ENCODE data around the gene NOXA1. TPM values are rescaled to one million over a fixed set of nuclear protein-coding genes. Genes with fewer than 3 reads are reported as not detected.
"Not testable (repeated sequence)": the region's sequence is repeated elsewhere in the genome, so short reads cannot be mapped to it uniquely, and the experiment has no call there.

Gene NOXA1
- total RNA-seq, 4 donors from 2014 or later: 6.3 to 11.4 (median 10.1) TPM

GRCh38 chr9:137376386-137376785 is 46.8 kb upstream of the NOXA1 start:
- TF ChIP-seq POLR2A (IDR thresholded peaks at IDR 0.05) (no peak), CTCF (IDR thresholded peaks at IDR 0.05) (no peak), EP300 (IDR thresholded peaks at IDR 0.05) (no peak)
- Histone ChIP-seq H3K36me3 (peaks cover 0 to 50% (median 0%) of the 10 kb centered on the region in 3 donors), H3K27me3 (no peaks in the 10 kb centered on the region), H3K27ac (no peak overlapping the region), H3K9me3 (no peaks in the 10 kb centered on the region), H3K4me1 (no peaks in the 10 kb centered on the region), H3K4me3 (no peak overlapping the region)
- 93 to 96% methylated on average over 12 of the region's 12 CpGs for WGBS, 2 donors
- no peak for DNase-seq (ENCODE audit: low spot score in 2 of 2)

- peaks cover 0 to 44% (median 0%) of the 10 kb centered on the region in 3 donors for H3K36me3 ChIP-seq
- not testable (repeated sequence) for H3K4me1 ChIP-seq; H3K4me3 ChIP-seq; DNase-seq (ENCODE audit: low spot score in 2 of 2); H3K27ac ChIP-seq; H3K27me3 ChIP-seq; H3K9me3 ChIP-seq
- 89 to 92% methylated on average over 20 to 34 of the region's 37 CpGs for WGBS, 2 donors
These were observed 44.3 kb upstream of the NOXA1 start for GRCh38 chr9:137378688-137379410.

GRCh38 chr9:137379761-137380161 is 43.4 kb upstream of the NOXA1 start:
- H3K27me3 ChIP-seq: no peaks in the 10 kb centered on the region
- no peak for DNase-seq (ENCODE audit: low spot score in 2 of 2)
- peaks cover 0 to 38% (median 0%) of the 10 kb centered on the region in 3 donors for H3K36me3 ChIP-seq
- WGBS, 2 donors: 91 to 96% methylated on average over 12 of the region's 12 CpGs
- no peaks in the 10 kb centered on the region for H3K9me3 ChIP-seq
- H3K4me3 ChIP-seq: no peak overlapping the region
- TF ChIP-seq CTCF (IDR thresholded peaks at IDR 0.05) (no peak), POLR2A (IDR thresholded peaks at IDR 0.05) (no peak), EP300 (IDR thresholded peaks at IDR 0.05) (no peak)
- no peaks in the 10 kb centered on the region for H3K4me1 ChIP-seq
- no peak overlapping the region for H3K27ac ChIP-seq

GRCh38 chr9:137380171-137380570 is 43.0 kb upstream of the NOXA1 start:
- no peak overlapping the region for H3K4me3 ChIP-seq
- WGBS, 2 donors: 88 to 89% methylated on average over 8 to 9 of the region's 16 CpGs
- H3K27me3 ChIP-seq: no peaks in the 10 kb centered on the region
- H3K27ac ChIP-seq: no peak overlapping the region
- no peak for DNase-seq (ENCODE audit: low spot score in 2 of 2)
- H3K4me1 ChIP-seq: no peaks in the 10 kb centered on the region
- H3K36me3 ChIP-seq: peaks cover 0 to 39% (median 0%) of the 10 kb centered on the region in 3 donors
- no peaks in the 10 kb centered on the region for H3K9me3 ChIP-seq
- TF ChIP-seq POLR2A (IDR thresholded peaks at IDR 0.05) (no peak), EP300 (IDR thresholded peaks at IDR 0.05) (no peak), CTCF (IDR thresholded peaks at IDR 0.05) (no peak)

- H3K36me3 ChIP-seq: peaks cover 0 to 39% (median 0%) of the 10 kb centered on the region in 3 donors
- TF ChIP-seq POLR2A (IDR thresholded peaks at IDR 0.05) (no peak), CTCF (IDR thresholded peaks at IDR 0.05) (no peak), EP300 (IDR thresholded peaks at IDR 0.05) (no peak)
- no peak for DNase-seq (ENCODE audit: low spot score in 2 of 2)
- WGBS, 2 donors: 70 to 94% methylated on average over 2 to 4 of the region's 7 CpGs
- H3K27ac ChIP-seq: no peak overlapping the region
- H3K4me1 ChIP-seq: no peaks in the 10 kb centered on the region
- H3K27me3 ChIP-seq: no peaks in the 10 kb centered on the region
- no peak overlapping the region for H3K4me3 ChIP-seq
- H3K9me3 ChIP-seq: no peaks in the 10 kb centered on the region
These were observed 42.6 kb upstream of the NOXA1 start for GRCh38 chr9:137380606-137381005.
